ENCODE results near the gene ZBTB17.

GRCh38 chr1:15916417-15916816, 59.5 kb downstream of the ZBTB17 start:
- TF ChIP-seq POLR2A (IDR thresholded peaks at IDR 0.05) (no peak), CTCF (IDR thresholded peaks at IDR 0.05) (no peak)
